ENCODE measurements around the gene GAB2. TPM values are rescaled to one million over a fixed set of nuclear protein-coding genes. Genes with fewer than 3 reads are reported as not detected.

Gene GAB2
- total RNA-seq, 4 donors from 2014 or later = 22.5 to 32.8 (median 30.1) TPM

DNA sequence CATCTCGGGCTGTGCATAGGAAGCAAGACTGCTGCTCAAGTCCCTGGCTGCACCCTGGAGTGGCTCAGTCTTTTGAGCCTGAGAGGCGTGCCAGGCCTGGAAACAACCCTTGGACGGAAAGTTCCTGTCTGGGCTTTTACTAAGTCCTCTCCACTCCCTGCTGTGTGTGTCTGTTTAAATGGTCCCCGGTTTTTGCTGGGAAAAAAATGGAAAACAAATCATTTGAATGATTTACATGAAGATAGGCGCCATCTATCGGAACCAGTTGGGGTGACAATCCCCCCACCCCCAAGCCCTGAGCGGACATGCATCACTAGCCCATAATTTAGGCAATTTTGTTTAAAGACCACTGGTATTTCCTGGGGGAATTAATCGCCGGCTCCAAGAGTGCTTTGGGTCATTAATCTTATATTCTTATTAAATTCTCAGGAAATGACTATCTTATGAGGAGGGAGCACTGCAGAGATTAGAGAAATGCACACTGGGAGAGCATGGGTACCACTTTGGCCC is 2.7 kb upstream of the GAB2 start:
- DNase-seq (ENCODE audit: low spot score in 2 of 2) = peak; percentile 66 to 95
- no peak overlapping the region for H3K4me3 ChIP-seq (ENCODE audit: low read depth, poor library complexity, severe bottlenecking)
- no peak for TF ChIP-seq CTCF (IDR thresholded peaks at IDR 0.05)
- no peak for TF ChIP-seq POLR2A (IDR thresholded peaks at IDR 0.05)
- intact Hi-C loops (cut with DNase I; ENCODE audit: low total_unique reads) = no loop called here
- WGBS, 2 donors = 4 to 6% methylated on average over 9 of the region's 9 CpGs

DNA sequence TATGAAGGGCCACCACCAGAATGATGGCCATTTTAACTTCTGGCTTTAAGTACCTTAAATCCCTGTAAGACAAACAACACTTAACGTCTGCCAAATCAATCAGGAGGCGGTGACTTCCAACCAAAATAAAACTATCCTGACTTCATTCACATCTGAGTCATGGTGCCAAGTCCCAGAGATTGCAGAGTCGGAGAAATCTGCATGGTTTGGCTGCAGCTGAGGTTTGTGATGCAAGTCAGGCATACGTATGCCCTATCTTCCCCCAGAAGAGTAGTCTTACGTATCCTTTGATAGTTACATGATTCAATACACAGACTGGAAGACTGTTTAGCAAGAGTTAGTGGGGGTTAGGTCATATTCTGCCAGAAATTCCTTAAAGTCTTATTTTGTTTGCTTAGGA is 1.7 kb upstream of the GAB2 start:
- no peak for TF ChIP-seq CTCF (IDR thresholded peaks at IDR 0.05)
- TF ChIP-seq POLR2A (IDR thresholded peaks at IDR 0.05) = no peak
- WGBS, 2 donors = 8 to 30% methylated on average over 5 of the region's 5 CpGs
- intact Hi-C loops (cut with DNase I; ENCODE audit: low total_unique reads) = loop anchor here (10.0 kb wide), 1 partner anchor 145 kb away; no protein-coding TSS in a partner anchor
- H3K4me3 ChIP-seq (ENCODE audit: low read depth, poor library complexity, severe bottlenecking) = no peak overlapping the region
- peak; percentile 71 to 89 for DNase-seq (ENCODE audit: low spot score in 2 of 2)

DNA sequence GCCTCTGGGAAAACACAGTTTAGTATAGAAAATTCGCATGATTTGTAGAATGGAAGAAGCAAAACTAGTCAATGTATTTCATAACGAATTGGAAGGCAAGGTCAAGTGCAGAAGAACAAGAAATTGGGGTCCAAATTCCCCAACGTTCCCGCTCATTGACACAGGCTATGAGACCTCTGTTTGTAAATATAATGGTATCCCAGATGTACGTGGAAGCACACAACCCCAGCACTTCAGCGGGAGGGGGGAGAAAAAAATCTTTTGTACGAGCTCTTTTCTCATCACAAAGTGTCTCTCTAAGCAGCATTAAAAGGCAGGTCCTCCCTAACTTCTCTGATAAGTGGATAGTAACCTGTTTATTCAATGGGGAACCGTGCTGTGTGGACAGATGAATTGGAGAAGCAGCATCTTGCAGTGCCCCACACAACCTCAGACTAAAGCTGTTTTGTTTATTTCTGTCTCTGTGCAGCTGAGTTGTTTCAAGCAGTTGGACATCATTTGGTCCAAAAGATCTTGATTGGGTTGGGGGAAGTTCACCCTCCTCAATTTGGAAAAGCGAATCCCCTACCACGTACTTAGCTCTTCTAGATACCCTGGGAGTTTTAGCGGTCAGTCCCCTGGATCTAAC is 1.1 kb upstream of the GAB2 start:
- intact Hi-C loops (cut with DNase I; ENCODE audit: low total_unique reads) = loop anchor here (10.0 kb wide), 1 partner anchor 146 kb away; no protein-coding TSS in a partner anchor
- TF ChIP-seq CTCF (IDR thresholded peaks at IDR 0.05) = no peak
- H3K4me3 ChIP-seq (ENCODE audit: low read depth, poor library complexity, severe bottlenecking) = no peak overlapping the region
- DNase-seq (ENCODE audit: low spot score in 2 of 2) = no peak
- 31 to 33% methylated on average over 11 of the region's 11 CpGs for WGBS, 2 donors

DNA sequence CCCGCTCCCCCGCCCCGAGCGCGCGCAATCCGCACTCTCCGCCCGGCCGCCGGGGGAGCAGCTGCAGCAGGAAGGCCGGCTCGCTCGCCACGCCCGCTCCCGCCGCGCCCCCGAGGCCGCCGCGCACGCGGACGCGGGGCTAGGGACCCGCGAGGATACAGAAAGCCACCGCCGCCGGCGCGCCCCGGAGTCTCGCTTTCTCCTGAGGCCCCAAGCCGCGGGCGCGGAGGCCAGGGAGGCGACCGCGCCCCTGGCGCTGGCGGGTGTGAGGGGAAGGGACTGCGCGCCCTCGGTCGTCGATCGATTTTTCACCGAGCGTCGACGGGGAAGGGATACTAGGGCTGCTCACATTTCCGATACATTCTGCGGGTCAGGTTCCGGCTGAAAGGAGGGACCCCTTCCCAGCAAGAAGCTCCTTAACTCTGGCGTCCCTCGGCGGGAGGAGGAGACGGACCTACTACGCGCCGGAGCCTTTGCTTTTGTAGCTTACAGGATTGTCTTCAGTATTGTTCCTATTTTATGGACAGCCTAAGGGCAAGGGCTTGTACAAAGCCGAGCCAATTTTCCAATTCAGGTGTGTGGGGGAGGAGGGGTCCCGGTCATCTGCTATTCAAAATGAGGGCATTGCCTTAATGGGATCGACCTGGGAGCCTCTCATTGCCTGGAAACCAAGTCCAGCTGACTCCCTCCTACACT is 416 bp upstream of the GAB2 start:
- peak overlapping the region; percentile 53 for H3K4me3 ChIP-seq (ENCODE audit: low read depth, poor library complexity, severe bottlenecking)
- WGBS, 2 donors = 1% methylated on average over 13 to 17 of the region's 68 CpGs
- DNase-seq (ENCODE audit: low spot score in 2 of 2) = peak; percentile 58 to 95
- no peak for TF ChIP-seq CTCF (IDR thresholded peaks at IDR 0.05)
- TF ChIP-seq POLR2A (IDR thresholded peaks at IDR 0.05) = peak in 1 of 2 donors; percentile 77
- intact Hi-C loops (cut with DNase I; ENCODE audit: low total_unique reads) = loop anchor here (10.0 kb wide), 1 partner anchor 147 kb away; no protein-coding TSS in a partner anchor

GRCh38 chr11:78416285-78417174 is 1.1 kb downstream of the GAB2 start:
- WGBS, 2 donors = 2 to 3% methylated on average over 34 to 38 of the region's 38 CpGs
- intact Hi-C loops (cut with DNase I; ENCODE audit: low total_unique reads) = loop anchor here (10.0 kb wide), 1 partner anchor 148 kb away; no protein-coding TSS in a partner anchor
- DNase-seq (ENCODE audit: low spot score in 2 of 2) = peak; percentile 87 to 98
- peak overlapping the region; percentile 73 for H3K4me3 ChIP-seq (ENCODE audit: low read depth, poor library complexity, severe bottlenecking)
- TF ChIP-seq POLR2A (IDR thresholded peaks at IDR 0.05) = peak in 1 of 2 donors; percentile 11
- TF ChIP-seq CTCF (IDR thresholded peaks at IDR 0.05) = no peak

All from lower leg skin (tissue), 4 donors.